Inferior parietal cortex (tissue), 1 donor: ENCODE measurements around the gene HYAL2.

Source experiments
- DNase-seq: peaks from one replicate; pipeline ENCODE4 v3.0.0-alpha.2; 2016; ENCODE audit errors: extremely low spot score

The HYAL2 gene

GRCh38 chr3:50350527-50351322, 28.2 kb upstream of the HYAL2 start, which contains the start of the genes CYB561D2 and NPRL2:
Gene CYB561D2 (plus strand): TSS chr3:50350862. CDS start chr3:50351434, 572 bp downstream.
Gene NPRL2 (minus strand): TSS chr3:50350775. CDS start chr3:50350652, 123 bp downstream.
- peak; percentile 94 for DNase-seq

DNA sequence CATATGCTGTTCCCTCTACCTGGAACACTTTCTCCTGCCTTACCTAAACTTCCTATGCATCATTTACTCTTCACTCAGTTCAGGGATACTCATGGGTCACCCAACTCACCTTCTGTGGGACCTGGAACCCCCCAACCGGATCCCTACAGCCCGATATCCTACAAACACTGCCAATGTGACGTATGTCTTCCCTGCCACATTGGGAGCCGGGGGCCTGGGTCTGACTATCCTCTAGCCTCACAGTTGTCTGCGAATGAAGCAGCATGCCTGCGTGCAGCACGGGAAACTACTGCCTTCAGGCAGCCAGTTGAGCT, 27.6 kb upstream of the HYAL2 start:
- DNase-seq, result no peak

GRCh38 chr3:50347187-50347813, 24.8 kb upstream of the HYAL2 start:
- DNase-seq, result peak; percentile 75

DNA sequence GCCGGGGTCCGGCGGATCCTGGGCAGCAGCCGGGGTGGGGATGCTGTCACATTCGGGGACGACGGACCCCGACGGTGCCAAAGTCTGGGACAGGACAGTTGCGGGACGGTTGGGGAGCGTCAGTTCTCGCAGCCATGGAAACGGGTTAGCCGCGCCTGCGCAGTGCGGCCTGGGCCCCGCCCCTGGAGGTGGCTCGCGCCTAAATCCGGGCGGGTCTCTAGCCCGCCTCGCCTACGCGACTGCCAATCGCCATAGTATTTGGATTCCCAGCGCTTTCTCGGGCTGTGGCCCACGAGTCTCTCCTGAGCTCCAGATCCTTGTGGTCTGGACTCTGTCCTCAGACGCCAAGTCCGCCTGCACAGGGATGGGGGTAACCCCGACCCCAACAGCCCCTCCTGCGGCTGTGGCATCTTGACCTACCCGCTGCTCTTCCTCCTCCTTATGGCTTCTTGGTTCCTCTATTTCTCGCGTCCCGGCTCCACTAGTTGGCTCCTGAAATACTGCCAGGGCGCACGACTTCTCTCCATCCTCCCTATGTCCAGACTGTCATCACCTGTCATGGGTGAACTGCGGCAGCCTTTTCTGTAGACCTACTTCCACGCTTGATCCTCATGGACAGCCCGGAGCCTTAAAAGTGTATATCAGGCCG, 23.2 kb upstream of the HYAL2 start, which contains the start of gene ZMYND10:
ZMYND10 (minus strand) TSS at position 147 of the 649 bp plus-strand sequence. CDS start 153 bp downstream, outside the sequence.
- DNase-seq, result no peak

DNA sequence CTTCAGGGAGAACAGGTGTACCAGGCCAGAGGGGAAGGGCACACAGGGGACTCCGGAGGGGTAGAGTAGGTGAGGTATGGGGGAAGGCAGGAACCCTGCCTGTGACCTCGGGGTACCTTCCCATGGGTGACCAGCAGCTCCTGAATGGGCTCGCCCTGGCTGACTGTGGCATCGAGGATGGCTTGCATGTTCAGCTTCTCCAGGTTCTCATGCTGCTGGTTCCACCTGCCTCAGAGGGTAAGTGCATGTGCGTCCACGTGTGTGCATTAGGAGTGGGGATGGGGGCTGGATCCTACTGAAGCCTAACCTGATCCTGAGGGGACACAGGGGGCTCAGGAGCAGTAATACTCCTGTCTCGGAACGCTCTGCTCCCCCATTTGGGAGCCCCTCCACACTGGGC, 22.5 kb upstream of the HYAL2 start:
- DNase-seq, result no peak

DNA sequence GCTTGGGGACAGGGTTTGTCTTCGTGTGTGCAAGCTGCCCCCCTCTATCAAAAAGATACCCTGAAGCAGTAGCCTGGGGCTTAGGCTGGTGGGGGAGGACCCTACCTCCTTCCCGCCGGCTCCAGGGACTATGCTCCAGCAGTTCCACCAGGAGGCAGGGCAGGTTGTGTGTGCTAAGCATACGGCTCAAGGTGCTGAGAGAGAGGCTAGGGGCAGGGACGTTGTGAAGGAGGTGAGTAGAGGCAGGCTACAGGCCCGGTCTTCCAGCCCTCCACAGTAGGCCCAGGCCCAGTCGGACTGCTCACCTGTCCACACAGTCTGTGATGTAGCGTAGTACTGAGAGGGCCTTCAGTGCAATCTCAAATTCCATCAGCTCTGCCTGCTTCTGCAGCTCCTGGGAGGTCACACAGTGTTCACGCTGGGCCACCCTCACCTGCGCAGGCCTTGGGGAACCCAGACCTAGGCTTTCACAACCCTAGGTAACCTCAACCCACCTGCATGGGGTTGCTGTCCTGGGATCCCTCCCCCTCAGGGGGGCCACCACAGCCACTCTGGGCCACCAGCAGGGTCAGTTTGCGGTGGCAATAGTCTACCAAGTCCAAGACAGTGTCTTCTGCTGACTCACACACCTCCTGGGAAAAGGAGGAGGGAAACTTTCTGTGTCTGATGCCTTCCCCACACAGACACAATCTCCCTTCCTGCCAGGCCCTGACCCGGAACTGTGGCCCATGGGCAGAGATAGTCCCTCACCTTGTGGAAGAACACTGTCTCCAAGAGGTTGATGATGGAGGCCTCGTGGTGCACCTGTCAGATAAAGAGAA, 20.5 kb upstream of the HYAL2 start:
- no peak for DNase-seq

DNA sequence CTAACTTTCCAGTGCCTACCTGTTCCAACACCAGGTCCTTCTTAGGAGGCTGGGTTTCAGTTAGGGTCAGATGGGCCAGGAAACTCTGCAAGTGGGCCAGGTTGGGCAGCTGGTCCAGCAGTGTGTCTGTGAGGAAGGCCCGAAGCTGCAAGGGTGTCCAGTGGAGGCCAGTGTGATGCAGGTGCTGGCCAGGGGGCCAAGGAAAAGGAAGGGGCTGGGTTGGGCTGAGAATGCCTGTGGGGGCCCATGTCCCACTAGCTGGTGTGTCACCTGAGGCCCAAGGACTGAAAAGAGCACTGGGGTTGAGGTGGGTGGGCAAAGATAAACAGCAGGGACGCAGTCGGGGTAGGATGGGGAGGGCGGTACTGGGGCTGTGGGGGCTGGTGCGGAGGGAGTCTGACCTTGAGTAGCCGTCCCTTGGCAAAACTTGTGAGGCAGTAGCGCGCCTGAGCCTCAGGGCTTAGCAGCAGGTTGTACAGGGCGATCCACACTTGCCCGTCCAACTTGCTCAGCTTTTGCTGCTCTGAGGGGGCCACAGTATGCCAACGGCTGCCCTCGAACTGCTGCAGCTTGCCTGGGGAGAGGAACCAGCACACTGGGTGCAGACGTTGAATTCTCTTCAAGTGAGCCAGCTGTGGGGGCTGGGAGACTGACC, 19.6 kb upstream of the HYAL2 start:
- DNase-seq, result no peak

GRCh38 chr3:50341537-50341936, 19.0 kb upstream of the HYAL2 start:
- DNase-seq, result no peak

- DNase-seq, result no peak
These were observed 18.1 kb upstream of the HYAL2 start, which contains the start of gene RASSF1 for GRCh38 chr3:50340448-50341329. Gene RASSF1 (minus strand): TSS chr3:50340836. CDS start chr3:50340805, 31 bp downstream.

DNA sequence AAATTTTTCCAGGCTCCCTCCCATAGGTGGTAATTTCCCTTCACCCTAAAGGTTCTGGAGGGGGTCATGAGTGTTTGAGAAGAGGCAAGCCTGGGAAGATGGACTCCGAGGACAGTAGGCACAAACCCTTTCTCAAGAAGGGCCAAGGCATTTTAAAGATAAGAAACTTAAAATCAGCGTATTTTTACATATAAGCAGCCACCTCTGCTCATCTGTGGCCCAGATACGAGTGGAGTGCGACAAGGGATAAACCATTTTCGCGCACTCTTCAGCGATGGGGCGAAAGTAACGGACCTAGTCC, 17.6 kb upstream of the HYAL2 start:
- DNase-seq, result no peak

DNA sequence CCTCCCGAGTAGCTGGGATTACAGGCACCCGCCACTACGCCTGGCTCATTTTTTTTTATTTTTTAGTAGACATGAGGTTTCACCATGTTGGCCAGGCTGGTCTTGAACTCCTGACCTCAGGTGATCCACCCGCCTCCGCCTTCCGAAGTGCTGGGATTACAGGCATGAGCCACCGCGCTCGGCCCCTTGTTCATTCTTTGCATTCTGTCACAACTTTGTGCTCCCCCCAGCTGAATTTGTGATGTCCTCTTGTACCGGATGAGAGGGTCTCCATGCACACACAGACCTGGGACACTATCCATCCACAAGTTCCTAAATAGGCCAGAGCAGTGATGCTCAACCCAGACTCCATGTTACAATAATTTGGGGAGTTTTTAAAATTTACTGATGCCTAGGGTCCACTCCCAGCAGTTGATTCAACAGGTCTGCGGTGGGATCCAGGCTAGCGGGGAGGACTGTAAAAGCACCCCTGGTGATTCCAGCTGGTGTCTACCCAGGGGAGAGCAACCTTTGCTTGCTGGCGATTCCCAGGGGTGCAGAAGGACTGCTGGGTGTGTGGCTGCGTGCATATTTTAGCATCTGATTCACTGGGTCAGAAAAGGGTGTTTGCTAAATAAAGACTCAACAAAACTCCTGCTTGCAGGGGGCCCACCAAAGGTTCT, 17.1 kb upstream of the HYAL2 start:
- no peak for DNase-seq

DNA sequence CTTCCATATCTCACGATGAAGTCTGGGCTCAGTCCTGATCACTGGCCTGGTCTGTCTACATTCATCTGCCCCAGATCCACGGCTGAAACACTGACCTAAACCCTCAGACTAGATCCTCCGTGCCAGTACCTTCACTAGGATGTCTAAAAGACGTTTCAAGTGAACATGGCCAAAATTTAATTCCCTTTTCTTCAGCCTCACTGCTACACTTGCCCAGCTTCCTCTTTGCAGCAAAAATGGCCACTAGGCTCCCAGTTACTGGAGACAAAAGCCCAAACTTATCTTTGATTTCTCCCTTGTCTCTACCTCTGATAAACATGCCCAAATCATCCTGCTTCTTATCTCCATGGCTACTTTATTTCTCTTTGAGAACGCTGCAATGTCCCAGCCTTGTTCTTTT, 16.4 kb upstream of the HYAL2 start:
- no peak for DNase-seq

GRCh38 chr3:50337175-50337861, 14.8 kb upstream of the HYAL2 start:
- peak; percentile 94 for DNase-seq

DNA sequence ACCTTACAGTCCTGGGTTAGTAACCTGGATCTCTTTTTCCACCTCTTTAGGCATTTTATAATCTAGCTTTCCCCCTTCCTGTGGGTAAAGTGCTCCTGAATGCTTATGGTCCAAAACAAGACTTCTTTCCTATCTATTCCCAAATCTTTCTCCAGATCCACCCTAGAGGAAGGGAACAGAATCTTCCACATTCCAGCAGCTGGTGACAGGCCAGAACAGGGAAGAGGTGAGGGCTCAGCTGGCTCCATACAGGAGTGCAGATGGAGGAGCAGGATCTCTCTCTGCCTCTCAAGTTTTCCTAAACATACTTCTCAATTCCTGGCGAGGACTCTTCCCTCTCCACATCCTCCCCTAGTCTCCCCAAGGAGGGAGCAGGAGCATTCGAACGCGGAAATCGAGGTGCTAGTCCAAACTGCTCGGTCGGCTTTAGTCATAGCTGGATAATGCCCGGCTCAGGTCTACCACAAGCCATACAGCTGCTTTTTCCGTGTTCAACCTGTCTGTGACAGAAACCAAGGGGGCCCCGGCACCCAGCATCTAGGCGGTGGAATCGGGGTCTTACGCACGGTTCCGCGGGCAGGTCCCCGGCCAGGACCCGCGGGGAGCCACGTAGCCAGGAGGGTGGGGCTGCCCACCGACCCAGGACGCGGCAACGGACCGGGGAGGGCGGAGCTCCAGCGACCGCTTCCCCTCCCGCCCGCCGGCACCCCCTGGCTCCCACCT, 14.1 kb upstream of the HYAL2 start:
- DNase-seq, result no peak

- DNase-seq, result no peak
These were observed 12.0 kb upstream of the HYAL2 start for GRCh38 chr3:50334339-50335075.

DNA sequence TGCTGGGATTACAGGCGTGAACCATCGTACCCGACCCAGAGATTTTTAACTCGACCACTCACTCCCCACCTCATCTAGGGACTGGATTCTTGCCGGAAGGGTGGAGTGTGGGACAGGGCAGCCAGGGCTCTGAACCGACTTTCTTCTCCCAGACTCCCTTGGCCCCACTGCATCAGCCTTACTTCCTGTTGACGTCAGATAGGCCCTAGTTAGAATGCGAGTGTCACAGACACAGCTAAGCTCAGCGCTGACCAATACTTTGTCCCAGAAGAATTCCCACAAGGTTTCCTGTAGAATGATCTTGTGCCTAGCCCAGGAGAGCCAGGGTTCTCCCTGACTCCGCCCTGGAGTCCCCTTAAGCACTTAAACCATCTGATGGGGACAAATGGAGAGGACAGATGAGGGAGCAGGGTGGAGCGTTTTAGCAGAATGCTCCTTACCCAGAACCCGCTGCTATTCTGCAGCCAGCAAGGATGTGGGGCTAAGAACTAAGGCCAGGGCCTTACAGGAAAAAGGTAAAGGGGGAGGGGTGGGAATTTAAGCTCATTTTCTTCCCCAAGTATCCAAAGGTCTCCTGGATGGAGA, 11.3 kb upstream of the HYAL2 start:
- DNase-seq, result no peak

DNA sequence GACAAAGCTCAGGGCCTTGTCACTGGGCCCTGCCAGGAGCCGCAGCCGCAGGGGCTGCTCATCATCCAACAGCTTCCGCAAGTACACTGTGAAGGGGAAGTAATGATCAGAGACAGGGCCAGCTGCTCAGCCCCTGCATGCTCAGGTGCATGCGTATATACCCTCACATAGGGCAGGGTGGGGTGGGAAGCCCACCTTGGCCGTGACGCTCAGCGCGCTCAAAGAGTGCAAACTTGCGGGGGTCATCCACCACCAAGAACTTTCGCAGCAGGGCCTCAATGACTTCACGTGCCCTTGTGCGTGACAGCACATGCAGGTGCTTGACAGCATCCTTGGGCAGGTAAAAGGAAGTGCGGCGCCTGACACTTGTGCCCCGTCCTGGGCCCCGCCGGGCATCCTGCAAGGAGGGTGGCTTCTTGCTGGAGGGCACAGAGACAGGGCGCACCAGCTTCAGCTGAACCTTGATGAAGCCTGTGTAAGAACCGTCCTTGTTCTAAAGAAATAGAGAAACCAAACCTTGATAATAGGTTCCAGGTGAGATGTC, 8.9 kb upstream of the HYAL2 start:
- DNase-seq, result no peak
